Liver (tissue), 9 donors: ENCODE measurements around the gene FRMD4A. TPM values are rescaled to one million over a fixed set of nuclear protein-coding genes. Genes with fewer than 3 reads are reported as not detected.

ENCODE experiments used
- DNase-seq: peaks from one replicate; pipeline ENCODE4 v3.0.0-alpha.2; 2017; ENCODE audit warnings: low spot score
- H3K27ac ChIP-seq, 2 donors: one replicate each; pipeline ENCODE4 v1.7.0; 2013; ENCODE audit warnings: inconsistent platforms in 2 of 2, low read length in 2 of 2, control low read depth in 1 of 2, low read depth in 1 of 2, mild to moderate bottlenecking in 1 of 2
- H3K27me3 ChIP-seq, 4 donors: one replicate each; pipeline versions ENCODE4 v1.6.1 to v1.7.0; 2013; ENCODE audit warnings: low read length in 3 of 4, inconsistent platforms in 1 of 4, mild to moderate bottlenecking in 1 of 4, moderate library complexity in 1 of 4; ENCODE audit not compliant: control insufficient read depth in 4 of 4, insufficient read depth in 4 of 4
- H3K36me3 ChIP-seq, 4 donors: one replicate each; pipeline versions ENCODE4 v1.6.1 to v1.7.0; 2013; ENCODE audit warnings: low read length in 3 of 4, mild to moderate bottlenecking in 3 of 4, low read depth in 1 of 4, moderate library complexity in 1 of 4; ENCODE audit not compliant: control insufficient read depth in 4 of 4, insufficient read depth in 3 of 4
- H3K4me1 ChIP-seq, 4 donors: one replicate each; pipeline versions ENCODE4 v1.6.1 to v1.7.0; 2013; ENCODE audit warnings: low read length in 3 of 4, mild to moderate bottlenecking in 3 of 4, moderate library complexity in 1 of 4; ENCODE audit not compliant: control insufficient read depth in 4 of 4, insufficient read depth in 4 of 4
- H3K4me3 ChIP-seq, 3 donors: one replicate each; pipeline versions ENCODE4 v1.6.1 to v1.7.0; 2013; ENCODE audit warnings: low read length in 3 of 3, control low read depth in 1 of 3, low read depth in 1 of 3, mild to moderate bottlenecking in 1 of 3
- H3K9ac ChIP-seq, 2 donors: one replicate each; pipeline ENCODE4 v1.7.0; 2013; ENCODE audit warnings: low read length in 2 of 2, mild to moderate bottlenecking in 2 of 2, moderate library complexity in 2 of 2, control low read depth in 1 of 2, low read depth in 1 of 2
- H3K9me3 ChIP-seq, 4 donors: one replicate each; pipeline versions ENCODE4 v1.6.1 to v1.7.0; 2013; ENCODE audit warnings: low read length in 3 of 4; ENCODE audit not compliant: control insufficient read depth in 4 of 4
- CTCF ChIP-seq: fragments of 150-350 bp; IDR thresholded peaks from 2 replicates; pipeline ENCODE4 v1.5.1; 2017; ENCODE audit warnings: improper control_type of control experiment, low read depth, low read length; ENCODE audit not compliant: missing input control
- EGR1 ChIP-seq, 2 donors: IDR thresholded peaks; 2 replicates each; pipeline ENCODE4 v1.6.1; 2016 to 2018; ENCODE audit warnings: antibody characterized with exemption in 2 of 2, low read depth in 2 of 2
- GABPA ChIP-seq, 2 donors: IDR thresholded peaks in 1 of 2; conservative IDR thresholded peaks in 1 of 2; 2 replicates each; pipeline ENCODE4 v1.6.1; 2016; ENCODE audit warnings: antibody characterized with exemption in 2 of 2, mild to moderate bottlenecking in 1 of 2, moderate library complexity in 1 of 2
- HNF4A ChIP-seq, 2 donors: conservative IDR thresholded peaks; 2 replicates each; pipeline ENCODE4 v1.6.1; 2016; ENCODE audit warnings: antibody characterized with exemption in 2 of 2, mild to moderate bottlenecking in 2 of 2
- HNF4G ChIP-seq: IDR thresholded peaks from 2 replicates; pipeline ENCODE4 v1.6.1; 2016; ENCODE audit warnings: antibody characterized with exemption
- NR2F2 ChIP-seq: IDR thresholded peaks from 2 replicates; pipeline ENCODE4 v1.6.1; 2016; ENCODE audit warnings: antibody characterized with exemption
- RAD21 ChIP-seq, 2 donors: IDR thresholded peaks; 2 replicates each; pipeline ENCODE4 v1.6.1; 2016; ENCODE audit warnings: antibody characterized with exemption in 2 of 2, mild to moderate bottlenecking in 2 of 2
- REST ChIP-seq: IDR thresholded peaks from 2 replicates; pipeline ENCODE4 v1.6.1; 2016; ENCODE audit warnings: antibody characterized with exemption, mild to moderate bottlenecking
- RXRA ChIP-seq, 2 donors: IDR thresholded peaks; 2 replicates each; pipeline ENCODE4 v1.6.1; 2017 to 2018; ENCODE audit warnings: antibody characterized with exemption in 2 of 2, mild to moderate bottlenecking in 1 of 2
- TAF1 ChIP-seq: conservative IDR thresholded peaks from 2 replicates; pipeline ENCODE4 v1.6.1; 2016; ENCODE audit warnings: antibody characterized with exemption, mild to moderate bottlenecking
- YY1 ChIP-seq: IDR thresholded peaks from 2 replicates; pipeline ENCODE4 v1.6.1; 2016; ENCODE audit warnings: antibody characterized with exemption, mild to moderate bottlenecking
- WGBS: extraction: QIAGEN DNeasy Blood & Tissue Kit; methylation state at CpG from one replicate; pipeline ENCODE4 v1.1.7; 2013; 5-methylcytosine and 5-hydroxymethylcytosine counted together
- polyA plus RNA-seq, 2 donors: library from polyadenylated mRNA; stranded (reverse) in 1 of 2; unstranded in 1 of 2; fragments of 200-250 nt in 1 of 2; fragments of >200 nt in 1 of 2; fragmentation: Nextera tagmentation in 1 of 2; extraction: Ambion mirVana in 1 of 2; gene quantifications; one replicate each; pipeline versions ENCODE4 v1.2.1 to v1.2.3, GENCODE V29; 2013 to 2015
- total RNA-seq, 2 donors: library from RNA; depleted of rRNA; stranded (reverse); fragments of >200 nt; gene quantifications; one replicate each; pipeline ENCODE4 v1.2.3, GENCODE V29; 2014
- TF ChIP-seq, protein P1 (sequence below): IDR thresholded peaks from 2 replicates; pipeline ENCODE4 v1.6.1; 2016; ENCODE audit warnings: antibody characterized with exemption
- TF ChIP-seq, protein P2 (sequence below): IDR thresholded peaks from 2 replicates; pipeline ENCODE4 v1.6.1; 2016; ENCODE audit warnings: antibody characterized with exemption
- donor health status: healthy.
- donor health status: healthy.
- donor health status: healthy.
- donor health status: healthy.
- donor health status: healthy.

The FRMD4A gene
- total and polyA plus RNA-seq, 4 donors = 8.2 to 34.3 (median 13.1) TPM

GRCh38 chr10:14160299-14160698, 170.4 kb downstream of the FRMD4A start:
- Histone ChIP-seq H3K36me3 (no peaks in the 10 kb centered on the region), H3K27ac (no peak overlapping the region), H3K9ac (no peak overlapping the region), H3K27me3 (peaks cover 0 to 13% (median 0%) of the 10 kb centered on the region in 4 donors), H3K4me1 (no peaks in the 10 kb centered on the region), H3K4me3 (no peak overlapping the region), H3K9me3 (peaks cover 0 to 2% (median 0%) of the 10 kb centered on the region in 4 donors)
- TF ChIP-seq, protein P1, sequence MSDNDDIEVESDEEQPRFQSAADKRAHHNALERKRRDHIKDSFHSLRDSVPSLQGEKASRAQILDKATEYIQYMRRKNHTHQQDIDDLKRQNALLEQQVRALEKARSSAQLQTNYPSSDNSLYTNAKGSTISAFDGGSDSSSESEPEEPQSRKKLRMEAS = no peak
- TF ChIP-seq GABPA (IDR thresholded peaks at IDR 0.05 in 1 of 2, conservative IDR thresholded peaks at IDR 0.05 in 1 of 2) (no peak), HNF4G (no peak), TAF1 (no peak)
- 95% methylated on average over 1 of the region's 1 CpG for WGBS
- no peak for DNase-seq

DNA sequence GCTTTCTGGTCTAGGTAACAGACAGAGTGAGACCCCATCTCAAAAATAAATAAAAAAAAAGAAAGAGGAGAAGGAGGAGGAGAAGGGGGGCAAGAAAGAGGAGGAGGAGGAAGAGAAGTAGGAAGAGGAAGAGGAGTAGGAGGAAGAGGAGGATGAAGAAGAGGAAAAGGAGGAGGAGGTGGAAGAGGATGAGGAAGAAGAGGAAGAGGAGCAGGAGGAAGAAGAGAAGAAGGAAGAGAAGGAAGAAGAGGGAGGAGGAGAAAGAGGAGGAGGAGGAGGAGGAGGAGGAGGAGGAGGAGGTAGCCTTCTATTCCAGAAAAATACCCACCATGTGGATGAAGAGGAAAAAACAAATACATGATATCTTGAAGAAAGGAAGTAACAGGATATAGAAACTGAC, 172.1 kb downstream of the FRMD4A start:
- TF ChIP-seq NR2F2 = no peak
- TF ChIP-seq TAF1 = no peak
- no peak for TF ChIP-seq RAD21 (IDR thresholded peaks at IDR 0.05)
- TF ChIP-seq HNF4A (conservative IDR thresholded peaks at IDR 0.05) = no peak
- no peak for TF ChIP-seq GABPA (IDR thresholded peaks at IDR 0.05 in 1 of 2, conservative IDR thresholded peaks at IDR 0.05 in 1 of 2)
- TF ChIP-seq RXRA (IDR thresholded peaks at IDR 0.05) = no peak
- no peak for TF ChIP-seq REST
- no peak for TF ChIP-seq EGR1 (IDR thresholded peaks at IDR 0.05; ENCODE audit: low read depth in 2 of 2)
- no peak for TF ChIP-seq YY1
- TF ChIP-seq, protein P1 = no peak
- TF ChIP-seq, protein P2, sequence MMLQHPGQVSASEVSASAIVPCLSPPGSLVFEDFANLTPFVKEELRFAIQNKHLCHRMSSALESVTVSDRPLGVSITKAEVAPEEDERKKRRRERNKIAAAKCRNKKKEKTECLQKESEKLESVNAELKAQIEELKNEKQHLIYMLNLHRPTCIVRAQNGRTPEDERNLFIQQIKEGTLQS = no peak
- DNase-seq = no peak
- H3K4me1 ChIP-seq = no peaks in the 10 kb centered on the region
- no peaks in the 10 kb centered on the region for H3K36me3 ChIP-seq
- no peak overlapping the region for H3K9ac ChIP-seq
- H3K27ac ChIP-seq = no peak overlapping the region
- peaks cover 0 to 3% (median 2%) of the 10 kb centered on the region in 4 donors for H3K9me3 ChIP-seq
- no peak overlapping the region for H3K4me3 ChIP-seq
- peaks cover 0 to 11% (median 0%) of the 10 kb centered on the region in 4 donors for H3K27me3 ChIP-seq

DNA sequence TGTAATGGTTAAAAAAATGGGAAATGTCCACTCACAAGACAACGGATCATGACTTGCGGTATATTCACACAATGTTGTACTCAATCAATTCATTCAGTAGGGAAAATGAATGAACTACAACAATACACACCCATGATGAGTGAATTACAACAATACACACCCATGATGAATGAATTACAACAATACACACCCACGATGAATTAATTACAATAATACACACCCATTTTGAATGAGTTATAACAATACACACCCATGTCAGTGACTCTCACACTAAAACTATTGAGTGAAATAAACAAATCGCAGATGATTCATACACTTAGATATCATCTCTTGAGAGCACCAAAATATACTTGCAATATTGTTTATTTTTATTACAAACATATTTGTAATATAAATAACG, 174.6 kb downstream of the FRMD4A start:
- peaks cover 0 to 4% (median 2%) of the 10 kb centered on the region in 4 donors for H3K9me3 ChIP-seq
- no peaks in the 10 kb centered on the region for H3K4me1 ChIP-seq
- no peak overlapping the region for H3K9ac ChIP-seq
- H3K27me3 ChIP-seq = peaks cover 0 to 5% (median 0%) of the 10 kb centered on the region in 4 donors
- DNase-seq = no peak
- H3K4me3 ChIP-seq = no peak overlapping the region
- 88% methylated on average over 5 of the region's 5 CpGs for WGBS
- no peak overlapping the region for H3K27ac ChIP-seq
- TF ChIP-seq GABPA (IDR thresholded peaks at IDR 0.05 in 1 of 2, conservative IDR thresholded peaks at IDR 0.05 in 1 of 2) (no peak), CTCF (no peak)
- H3K36me3 ChIP-seq = no peaks in the 10 kb centered on the region
